ENCODE measurements around the gene WWOX.

The WWOX gene

GRCh38 chr16:78352184-78352583 is 252.7 kb downstream of the WWOX start:
- DNase-seq (ENCODE audit: low read depth in 3 of 3) = no peak

- DNase-seq (ENCODE audit: low read depth in 3 of 3) = no peak
These were observed 254.3 kb downstream of the WWOX start for GRCh38 chr16:78353640-78354275.

GRCh38 chr16:78362524-78363135 is 263.2 kb downstream of the WWOX start:
- DNase-seq (ENCODE audit: low read depth in 3 of 3) = no peak

GRCh38 chr16:78363843-78364555 is 264.5 kb downstream of the WWOX start:
- no peak for DNase-seq (ENCODE audit: low read depth in 3 of 3)

- no peak for DNase-seq (ENCODE audit: low read depth in 3 of 3)
These were observed 265.1 kb downstream of the WWOX start for GRCh38 chr16:78364556-78364880.

GRCh38 chr16:78365366-78365765 is 265.9 kb downstream of the WWOX start:
- no peak for DNase-seq (ENCODE audit: low read depth in 3 of 3)

GRCh38 chr16:78368121-78369102 is 269.0 kb downstream of the WWOX start:
- DNase-seq (ENCODE audit: low read depth in 3 of 3) = no peak

- DNase-seq (ENCODE audit: low read depth in 3 of 3) = no peak
These were observed 272.8 kb downstream of the WWOX start for GRCh38 chr16:78372277-78372676.

- no peak for DNase-seq (ENCODE audit: low read depth in 3 of 3)
These were observed 275.7 kb downstream of the WWOX start for GRCh38 chr16:78375055-78375679.

GRCh38 chr16:78376452-78376851 is 277.0 kb downstream of the WWOX start:
- no peak for DNase-seq (ENCODE audit: low read depth in 3 of 3)

GRCh38 chr16:78377312-78377711 is 277.9 kb downstream of the WWOX start:
- DNase-seq (ENCODE audit: low read depth in 3 of 3) = no peak

GRCh38 chr16:78381060-78381459 is 281.6 kb downstream of the WWOX start:
- DNase-seq (ENCODE audit: low read depth in 3 of 3) = no peak

GRCh38 chr16:78383118-78383517 is 283.7 kb downstream of the WWOX start:
- no peak for DNase-seq (ENCODE audit: low read depth in 3 of 3)

- DNase-seq (ENCODE audit: low read depth in 3 of 3) = no peak
These were observed 285.8 kb downstream of the WWOX start for GRCh38 chr16:78385086-78385805.

GRCh38 chr16:78386557-78387324 is 287.3 kb downstream of the WWOX start:
- DNase-seq (ENCODE audit: low read depth in 3 of 3) = no peak

- DNase-seq (ENCODE audit: low read depth in 3 of 3) = no peak
These were observed 289.6 kb downstream of the WWOX start for GRCh38 chr16:78389009-78389498.

- DNase-seq (ENCODE audit: low read depth in 3 of 3) = no peak
These were observed 290.6 kb downstream of the WWOX start for GRCh38 chr16:78390092-78390491.

GRCh38 chr16:78390508-78391324 is 291.3 kb downstream of the WWOX start:
- no peak for DNase-seq (ENCODE audit: low read depth in 3 of 3)

GRCh38 chr16:78392585-78393195 is 293.2 kb downstream of the WWOX start:
- DNase-seq (ENCODE audit: low read depth in 3 of 3) = no peak

All from stimulated activated CD4-positive, alpha-beta T cell treated with anti-CD3 and anti-CD28 coated beads, TNF-alpha, amount 100 ng/mL, for 48 hours (primary cell).